ENCODE measurements around the gene ARHGAP30. TPM values are rescaled to one million over a fixed set of nuclear protein-coding genes. Genes with fewer than 3 reads are reported as not detected.

Gene ARHGAP30
- total RNA-seq, 1 donor from 2014 or later = not detected

DNA sequence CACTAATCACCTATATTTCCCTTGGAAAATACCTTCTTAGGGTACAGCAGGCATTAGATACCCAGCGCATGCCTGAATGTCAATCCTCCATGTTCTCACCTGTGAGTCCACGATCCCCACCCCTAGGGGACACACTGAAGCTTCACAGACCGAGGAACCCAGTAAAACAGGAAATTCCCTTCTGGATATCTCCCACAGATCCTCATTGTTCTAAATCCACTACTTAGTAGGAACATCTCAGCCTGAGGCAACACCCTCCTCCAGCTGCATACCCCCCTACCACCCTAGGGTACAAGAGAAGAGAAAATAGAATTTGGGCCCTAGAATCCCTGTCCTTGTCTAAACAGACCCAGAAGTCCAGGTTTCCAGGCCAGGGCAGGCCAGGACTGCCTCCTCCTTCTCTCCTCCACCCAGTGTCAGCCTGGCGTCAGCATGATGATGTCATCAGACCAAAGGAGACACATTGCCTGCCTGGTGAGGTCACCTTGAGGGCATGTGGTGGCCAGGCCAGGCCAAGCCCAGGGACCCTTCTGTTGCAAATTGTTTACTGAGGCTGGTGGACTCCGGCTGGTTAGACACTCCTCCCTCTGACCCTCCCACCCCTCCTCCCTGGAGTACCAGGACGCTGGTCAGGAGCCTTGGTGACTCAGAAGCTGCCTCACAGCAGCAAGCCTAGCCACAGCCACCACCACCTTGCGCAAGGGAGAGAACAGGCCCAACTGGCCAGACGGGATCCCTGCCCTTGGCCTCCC is 13.5 kb upstream of the ARHGAP30 start:
- Mint-ChIP-seq H3K4me3 (ENCODE audit: unreplicated experiment) (no peak overlapping the region), H3K36me3 (ENCODE audit: unreplicated experiment) (peaks cover 5% of the 10 kb centered on the region), H3K27ac (ENCODE audit: unreplicated experiment) (peak overlapping the region; percentile 66), H3K27me3 (ENCODE audit: unreplicated experiment) (peaks cover 22% of the 10 kb centered on the region), H3K4me1 (ENCODE audit: low read depth, unreplicated experiment) (peaks cover 14% of the 10 kb centered on the region), H3K9me3 (ENCODE audit: unreplicated experiment) (peaks cover 20% of the 10 kb centered on the region)
- DNase-seq = peak; percentile 61
- TF ChIP-seq CTCF (IDR thresholded peaks at IDR 0.05; ENCODE audit: partially characterized antibody, unreplicated experiment) = no peak

GRCh38 chr1:161082483-161082882 is 12.8 kb upstream of the ARHGAP30 start:
- no peak overlapping the region for H3K4me3 Mint-ChIP-seq (ENCODE audit: unreplicated experiment)
- peaks cover 22% of the 10 kb centered on the region for H3K27me3 Mint-ChIP-seq (ENCODE audit: unreplicated experiment)
- DNase-seq = no peak
- H3K4me1 Mint-ChIP-seq (ENCODE audit: low read depth, unreplicated experiment) = peaks cover 14% of the 10 kb centered on the region
- H3K36me3 Mint-ChIP-seq (ENCODE audit: unreplicated experiment) = peaks cover 5% of the 10 kb centered on the region
- no peak overlapping the region for H3K27ac Mint-ChIP-seq (ENCODE audit: unreplicated experiment)
- TF ChIP-seq CTCF (IDR thresholded peaks at IDR 0.05; ENCODE audit: partially characterized antibody, unreplicated experiment) = no peak
- peaks cover 20% of the 10 kb centered on the region for H3K9me3 Mint-ChIP-seq (ENCODE audit: unreplicated experiment)

- DNase-seq = no peak
- Mint-ChIP-seq H3K36me3 (ENCODE audit: unreplicated experiment) (peaks cover 5% of the 10 kb centered on the region), H3K4me3 (ENCODE audit: unreplicated experiment) (no peak overlapping the region), H3K9me3 (ENCODE audit: unreplicated experiment) (peaks cover 20% of the 10 kb centered on the region), H3K27me3 (ENCODE audit: unreplicated experiment) (peaks cover 22% of the 10 kb centered on the region), H3K4me1 (ENCODE audit: low read depth, unreplicated experiment) (peaks cover 14% of the 10 kb centered on the region), H3K27ac (ENCODE audit: unreplicated experiment) (peak overlapping the region; percentile 70)
- TF ChIP-seq CTCF (IDR thresholded peaks at IDR 0.05; ENCODE audit: partially characterized antibody, unreplicated experiment) = no peak
These were observed 11.8 kb upstream of the ARHGAP30 start for GRCh38 chr1:161081519-161081918.

- TF ChIP-seq CTCF (IDR thresholded peaks at IDR 0.05; ENCODE audit: partially characterized antibody, unreplicated experiment) = no peak
- peaks cover 14% of the 10 kb centered on the region for H3K4me1 Mint-ChIP-seq (ENCODE audit: low read depth, unreplicated experiment)
- peaks cover 5% of the 10 kb centered on the region for H3K36me3 Mint-ChIP-seq (ENCODE audit: unreplicated experiment)
- H3K27ac Mint-ChIP-seq (ENCODE audit: unreplicated experiment) = peak overlapping the region; percentile 70
- H3K27me3 Mint-ChIP-seq (ENCODE audit: unreplicated experiment) = peaks cover 21% of the 10 kb centered on the region
- DNase-seq = no peak
- peak overlapping the region; percentile 39 for H3K4me3 Mint-ChIP-seq (ENCODE audit: unreplicated experiment)
- H3K9me3 Mint-ChIP-seq (ENCODE audit: unreplicated experiment) = peaks cover 16% of the 10 kb centered on the region
These were observed 11.0 kb upstream of the ARHGAP30 start for GRCh38 chr1:161080441-161081405.

Measured in glutamatergic neuron (in vitro differentiated cells).